H54 (cell line): ENCODE data around the gene THADA.

Experiments
- DNase-seq: peaks from one replicate; pipeline ENCODE4 v3.0.0; 2011; ENCODE audit warnings: low spot score, mixed read lengths; ENCODE audit not compliant: insufficient read length
- FAIRE-seq: peaks from 3 replicates; lab custom pipeline; 2011; peaks lifted over from hg19 to GRCh38; lab: Jason Lieb, UNC
- POLR2A ChIP-seq: IDR thresholded peaks from 2 replicates; pipeline ENCODE4 v1.6.1; 2011; ENCODE audit warnings: low read depth, mild to moderate bottlenecking, low read length

Gene THADA

GRCh38 chr2:43358410-43359201 lies 237.2 kb downstream of the THADA start:
- DNase-seq (no peak), FAIRE-seq (no peak)
- TF ChIP-seq POLR2A, result no peak

- DNase-seq, result no peak
- FAIRE-seq, result no peak
These were observed 239.1 kb downstream of the THADA start for GRCh38 chr2:43356774-43357173.

GRCh38 chr2:43355399-43355798 lies 240.4 kb downstream of the THADA start:
- no peak for TF ChIP-seq POLR2A
- no peak for DNase-seq
- FAIRE-seq, result no peak

More at GRCh38 chr2:43356774-43357173, 239.1 kb downstream of the THADA start:
- TF ChIP-seq POLR2A, result no peak

DNA sequence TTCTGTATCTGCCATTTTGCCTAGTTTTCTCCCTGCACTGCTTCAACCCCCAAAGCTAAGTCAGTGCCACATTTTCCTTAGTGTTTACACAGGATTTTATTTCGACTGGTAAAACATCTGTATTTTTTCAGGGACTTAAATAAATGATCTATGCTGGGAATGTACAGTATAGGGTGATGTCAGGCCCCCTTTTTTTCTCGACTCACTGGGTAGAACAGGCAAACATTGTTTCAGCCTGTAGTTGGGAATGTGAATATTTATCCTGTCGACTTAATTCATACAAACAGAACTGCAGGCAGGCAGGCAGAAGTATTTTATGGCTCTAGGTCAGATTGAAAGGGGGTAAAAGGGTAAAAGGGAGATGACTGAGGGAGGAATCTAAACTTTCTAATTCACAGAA lies 245.9 kb downstream of the THADA start:
- DNase-seq (no peak), FAIRE-seq (no peak)
- no peak for TF ChIP-seq POLR2A

DNA sequence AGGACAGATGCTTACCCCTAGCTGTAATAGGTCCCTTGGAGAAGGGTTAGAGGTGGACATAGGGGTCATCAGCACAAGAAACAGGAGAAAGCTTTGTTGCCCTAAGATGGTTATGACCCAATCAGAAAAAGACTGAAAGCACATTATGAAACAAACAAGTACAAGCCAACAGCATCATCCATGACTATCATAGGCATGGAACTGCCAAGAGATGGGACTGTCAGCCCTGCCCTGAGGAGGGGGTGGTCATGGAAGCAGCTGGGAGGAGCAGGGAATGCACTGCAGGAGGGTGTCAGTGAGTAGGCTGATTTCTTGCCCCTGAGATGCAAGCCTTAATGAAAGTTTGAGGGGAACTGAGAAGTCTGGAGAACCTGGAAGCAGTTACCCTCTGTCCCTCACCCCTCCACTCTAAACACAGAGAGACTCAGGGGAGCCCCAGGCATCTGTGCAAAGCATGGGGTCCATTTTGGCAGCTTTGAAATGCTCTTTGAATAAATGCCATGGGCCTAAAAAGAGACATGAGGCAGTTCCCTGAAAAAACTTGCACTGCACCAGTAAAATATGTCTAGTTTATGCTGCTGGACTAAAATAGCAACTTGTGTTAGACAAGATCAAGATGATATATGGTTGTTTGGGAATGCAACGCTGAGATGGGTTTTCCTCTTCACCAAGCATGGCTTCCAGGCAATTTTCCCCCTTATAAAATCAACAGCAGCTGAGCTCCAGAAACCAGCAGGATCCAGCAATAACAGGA lies 246.8 kb downstream of the THADA start:
- FAIRE-seq (no peak), DNase-seq (no peak)
- no peak for TF ChIP-seq POLR2A

DNA sequence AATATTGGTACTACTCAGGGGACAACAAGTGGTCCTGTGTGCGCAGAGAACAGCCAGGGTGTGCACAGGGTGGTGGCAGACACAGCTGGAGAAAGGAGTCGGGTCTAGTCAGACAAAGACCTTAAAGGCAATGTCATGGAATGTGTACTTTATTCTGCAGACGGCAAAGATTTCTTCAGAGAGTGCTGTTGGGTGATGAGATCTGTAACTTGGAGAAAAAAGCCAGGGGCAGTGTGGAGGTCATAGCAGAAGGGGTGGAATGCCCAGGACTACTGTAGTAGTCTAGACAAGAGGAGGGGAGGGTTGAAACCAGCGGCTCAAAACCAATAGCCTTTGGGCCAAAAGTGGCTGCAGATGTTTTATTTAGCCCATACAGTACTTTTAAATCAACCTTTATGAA lies 248.1 kb downstream of the THADA start:
- FAIRE-seq (no peak), DNase-seq (no peak)

DNA sequence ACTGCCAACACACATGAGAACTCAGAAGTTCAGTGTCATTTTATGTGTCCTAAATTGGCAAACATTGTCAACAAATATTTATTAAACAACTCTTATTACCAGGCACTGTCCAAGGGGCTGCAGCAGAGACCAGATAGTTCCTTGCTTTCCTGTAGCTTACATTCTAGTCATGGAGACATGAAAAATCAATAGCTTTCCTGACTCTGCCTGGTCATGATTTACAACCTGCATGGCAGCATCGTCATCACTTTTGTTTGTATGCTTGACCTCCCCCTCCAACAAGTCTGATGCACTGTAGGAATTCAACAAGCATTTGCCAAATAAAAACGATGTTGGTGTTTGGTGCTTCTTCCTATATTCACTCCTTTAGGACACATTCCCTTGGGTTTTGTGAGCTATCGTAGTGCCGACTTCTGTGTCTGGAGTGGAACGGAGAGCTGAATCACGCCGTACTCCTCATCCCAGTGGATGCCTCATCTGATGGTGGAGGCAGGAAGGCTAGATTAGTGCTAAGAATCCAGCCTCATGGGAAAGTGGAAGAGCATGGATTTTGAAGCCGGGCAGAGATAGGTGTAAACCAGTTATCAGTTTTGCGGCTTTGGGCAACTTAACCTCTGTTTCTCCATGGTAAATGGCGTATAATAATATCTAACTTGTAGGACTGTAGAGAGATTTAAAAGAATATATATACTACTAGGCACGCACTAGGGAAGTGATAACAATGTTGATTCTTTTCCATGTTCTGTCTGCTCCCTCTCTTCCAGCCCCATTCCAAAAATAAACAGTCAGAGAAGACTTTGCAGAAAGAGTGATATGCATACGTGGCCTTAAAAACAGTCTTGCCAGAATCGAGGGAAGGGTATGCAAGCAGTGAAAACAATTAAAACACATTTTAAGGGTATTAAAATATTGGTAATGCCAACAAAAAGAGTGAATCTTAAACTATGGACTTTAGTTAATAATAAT lies 249.0 kb downstream of the THADA start:
- TF ChIP-seq POLR2A, result no peak
- no peak for DNase-seq
- no peak for FAIRE-seq

More for the DNA sequence above, 248.1 kb downstream of the THADA start:
- TF ChIP-seq POLR2A, result no peak

- TF ChIP-seq POLR2A, result no peak
- DNase-seq, result no peak
- FAIRE-seq, result no peak
These were observed 250.0 kb downstream of the THADA start for GRCh38 chr2:43345872-43346271.

GRCh38 chr2:43345391-43345813 lies 250.4 kb downstream of the THADA start:
- FAIRE-seq, result no peak
- TF ChIP-seq POLR2A, result no peak
- DNase-seq, result no peak

- no peak for DNase-seq
- FAIRE-seq, result no peak
- no peak for TF ChIP-seq POLR2A
These were observed 250.9 kb downstream of the THADA start for GRCh38 chr2:43344868-43345373.

- TF ChIP-seq POLR2A, result no peak
- FAIRE-seq, result peak; percentile 45
- no peak for DNase-seq
These were observed 252.1 kb downstream of the THADA start for GRCh38 chr2:43343573-43344304.

DNA sequence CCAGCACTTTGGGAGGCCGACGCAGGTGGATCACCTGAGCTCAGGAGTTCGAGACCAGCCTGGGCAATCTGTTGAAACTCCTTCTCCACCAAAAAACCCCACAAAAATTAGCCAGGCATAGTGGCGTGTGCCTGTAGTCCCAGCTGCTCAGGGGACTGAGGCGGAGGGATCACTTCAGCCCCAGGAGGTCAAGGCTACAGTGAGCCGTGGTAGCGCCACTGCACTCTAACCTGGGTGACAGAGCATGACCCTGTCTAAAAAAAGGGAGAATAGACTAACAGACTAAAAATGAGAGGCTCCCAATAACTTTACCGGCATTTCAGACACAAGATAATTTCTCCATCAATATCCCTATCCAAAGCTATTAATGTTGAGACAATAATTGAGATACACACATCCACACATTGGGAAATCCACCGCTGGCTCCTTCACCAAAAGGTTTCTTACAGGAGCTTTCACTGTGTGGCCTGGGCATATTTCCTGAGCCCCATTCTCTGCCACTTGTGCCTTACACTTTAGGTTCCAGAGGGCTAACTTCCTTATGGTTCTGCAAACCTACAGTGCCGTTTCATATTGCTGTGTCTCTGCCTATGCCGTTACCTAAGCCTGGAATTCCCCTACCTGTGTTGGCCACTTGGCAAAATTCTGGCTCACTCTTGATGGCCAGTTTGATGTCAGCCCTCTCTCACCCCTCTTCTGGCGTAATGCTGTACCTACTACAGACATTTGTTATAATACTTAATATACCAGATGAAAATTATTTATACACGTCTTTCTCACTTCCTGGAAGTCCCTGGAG lies 253.7 kb downstream of the THADA start:
- DNase-seq (no peak), FAIRE-seq (no peak)
- TF ChIP-seq POLR2A, result no peak
